Measurements from ENCODE around the gene ANXA2R. TPM values are rescaled to one million over a fixed set of nuclear protein-coding genes. Genes with fewer than 3 reads are reported as not detected.

ANXA2R gene
- polyA plus RNA-seq, 1 of the 3 experiments (the other 2 are of a cell fraction), result 1.9 TPM

GRCh38 chr5:42994555-42995359 lies 45.4 kb downstream of the ANXA2R start (continued):
- TF ChIP-seq ELF1 (IDR thresholded peaks at IDR 0.05) (0 out of 2 replicates have a peak, but pooled peaks have one; percentile 27), IRF3 (IDR thresholded peaks at IDR 0.05; ENCODE audit: low read depth, low read length) (no peak), MXI1 (IDR thresholded peaks at IDR 0.05; ENCODE audit: low read depth, low read length) (no peak), TEAD4 (IDR thresholded peaks at IDR 0.05; ENCODE audit: borderline replicate concordance, insufficient read depth) (no peak), RFX5 (IDR thresholded peaks at IDR 0.05; ENCODE audit: low read length) (no peak), FOXM1 (IDR thresholded peaks at IDR 0.05; ENCODE audit: low read depth) (no peak), NFIC (IDR thresholded peaks at IDR 0.05; ENCODE audit: borderline replicate concordance) (no peak), RAD21 (IDR thresholded peaks at IDR 0.05; ENCODE audit: low read length) (peak; percentile 65)
- TF ChIP-seq, protein P1, sequence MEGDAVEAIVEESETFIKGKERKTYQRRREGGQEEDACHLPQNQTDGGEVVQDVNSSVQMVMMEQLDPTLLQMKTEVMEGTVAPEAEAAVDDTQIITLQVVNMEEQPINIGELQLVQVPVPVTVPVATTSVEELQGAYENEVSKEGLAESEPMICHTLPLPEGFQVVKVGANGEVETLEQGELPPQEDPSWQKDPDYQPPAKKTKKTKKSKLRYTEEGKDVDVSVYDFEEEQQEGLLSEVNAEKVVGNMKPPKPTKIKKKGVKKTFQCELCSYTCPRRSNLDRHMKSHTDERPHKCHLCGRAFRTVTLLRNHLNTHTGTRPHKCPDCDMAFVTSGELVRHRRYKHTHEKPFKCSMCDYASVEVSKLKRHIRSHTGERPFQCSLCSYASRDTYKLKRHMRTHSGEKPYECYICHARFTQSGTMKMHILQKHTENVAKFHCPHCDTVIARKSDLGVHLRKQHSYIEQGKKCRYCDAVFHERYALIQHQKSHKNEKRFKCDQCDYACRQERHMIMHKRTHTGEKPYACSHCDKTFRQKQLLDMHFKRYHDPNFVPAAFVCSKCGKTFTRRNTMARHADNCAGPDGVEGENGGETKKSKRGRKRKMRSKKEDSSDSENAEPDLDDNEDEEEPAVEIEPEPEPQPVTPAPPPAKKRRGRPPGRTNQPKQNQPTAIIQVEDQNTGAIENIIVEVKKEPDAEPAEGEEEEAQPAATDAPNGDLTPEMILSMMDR (IDR thresholded peaks at IDR 0.05), result peak; percentile 73

DNA sequence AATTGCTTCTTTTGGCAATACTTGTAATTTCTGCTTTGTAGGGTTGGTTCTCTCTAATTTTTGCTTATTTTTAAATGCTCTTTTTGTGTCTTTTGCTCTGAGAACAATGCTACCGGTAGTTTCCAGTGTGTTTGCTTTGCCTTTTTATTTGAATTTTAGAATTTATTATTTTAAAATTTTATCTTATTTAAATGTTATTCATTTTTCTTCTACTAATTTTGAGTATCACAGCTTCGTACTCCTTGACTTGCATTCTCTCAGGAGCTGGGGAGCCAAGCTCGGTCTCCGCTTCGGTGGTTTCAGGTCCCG lies 45.9 kb downstream of the ANXA2R start:
- Histone ChIP-seq H3K9me2 (no peaks in the 10 kb centered on the region), H3K9me3 (no peaks in the 10 kb centered on the region), H3K9ac (peak overlapping the region; percentile 47; the same call in 1 of the 2 replicates), H3K36me3 (replicated peaks in 1 of 2; ENCODE audit: control insufficient read depth in 1 of 2, insufficient read depth in 2 of 2, low read length in 1 of 2) (no peaks in the 10 kb centered on the region), H2AFZ (ENCODE audit: low read depth) (peak overlapping the region; percentile 87), H3K79me2 (ENCODE audit: insufficient read depth) (no peaks in the 10 kb centered on the region), H3K27ac (ENCODE audit: low read depth in 2 of 2, low read length in 1 of 2) (peak overlapping the region; percentile 64 to 85; a peak in 3 of 4 replicates), H3K4me2 (peak overlapping the region; percentile 80), H3K4me1 (ENCODE audit: control insufficient read depth in 1 of 2, insufficient read depth in 2 of 2, low read depth in 1 of 2, low read length in 1 of 2) (peaks cover 0 to 3% of the 10 kb centered on the region in 2 experiments; a peak in 1 of 4 replicates), H3F3A (replicated peaks; ENCODE audit: insufficient read depth) (peaks cover 19% of the 10 kb centered on the region), H3K27me3 (ENCODE audit: insufficient read depth) (peaks cover 46% of the 10 kb centered on the region; the same call in 1 of the 2 replicates), H3K4me3 (ENCODE audit: low read depth in 2 of 2, low read length in 1 of 2) (peak overlapping the region; percentile 45 to 65), H4K20me1 (ENCODE audit: insufficient read depth) (no peaks in the 10 kb centered on the region)
- CTCF ChIA-PET, result interaction anchor here (0.9 to 5.1 kb wide), 11 partner anchors 13 to 396 kb away, joined by 3 to 41 read pairs (median 3); partner anchors contain the start of genes ANXA2R and ZNF131
- no peak for TF ChIP-seq POLR2AphosphoS5 (IDR thresholded peaks at IDR 0.05; ENCODE audit: low read depth, low read length)
- TF ChIP-seq GABPA (IDR thresholded peaks at IDR 0.05; ENCODE audit: low read depth), result no peak
- no peak for TF ChIP-seq CHD2 (IDR thresholded peaks at IDR 0.05; ENCODE audit: low read length, partially characterized antibody)
- TF ChIP-seq MXI1 (IDR thresholded peaks at IDR 0.05; ENCODE audit: low read depth, low read length), result no peak
- no peak for TF ChIP-seq ELF1 (IDR thresholded peaks at IDR 0.05)
- TF ChIP-seq, protein P2, sequence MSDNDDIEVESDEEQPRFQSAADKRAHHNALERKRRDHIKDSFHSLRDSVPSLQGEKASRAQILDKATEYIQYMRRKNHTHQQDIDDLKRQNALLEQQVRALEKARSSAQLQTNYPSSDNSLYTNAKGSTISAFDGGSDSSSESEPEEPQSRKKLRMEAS (IDR thresholded peaks at IDR 0.05; ENCODE audit: low read depth), result no peak
- no peak for TF ChIP-seq EP300 (IDR thresholded peaks at IDR 0.05; ENCODE audit: borderline replicate concordance in 1 of 2, low read depth in 1 of 2, low read length in 1 of 2)
- TF ChIP-seq IRF3 (IDR thresholded peaks at IDR 0.05; ENCODE audit: low read depth, low read length), result no peak
- TF ChIP-seq, protein P1 (IDR thresholded peaks at IDR 0.05), result no peak
- no peak for TF ChIP-seq TEAD4 (IDR thresholded peaks at IDR 0.05; ENCODE audit: borderline replicate concordance, insufficient read depth)
- TF ChIP-seq RAD21 (IDR thresholded peaks at IDR 0.05; ENCODE audit: low read length), result no peak
- no peak for TF ChIP-seq NFIC (IDR thresholded peaks at IDR 0.05; ENCODE audit: borderline replicate concordance)
- TF ChIP-seq RCOR1 (IDR thresholded peaks at IDR 0.05; ENCODE audit: low read length), result no peak
- TF ChIP-seq, protein P3, sequence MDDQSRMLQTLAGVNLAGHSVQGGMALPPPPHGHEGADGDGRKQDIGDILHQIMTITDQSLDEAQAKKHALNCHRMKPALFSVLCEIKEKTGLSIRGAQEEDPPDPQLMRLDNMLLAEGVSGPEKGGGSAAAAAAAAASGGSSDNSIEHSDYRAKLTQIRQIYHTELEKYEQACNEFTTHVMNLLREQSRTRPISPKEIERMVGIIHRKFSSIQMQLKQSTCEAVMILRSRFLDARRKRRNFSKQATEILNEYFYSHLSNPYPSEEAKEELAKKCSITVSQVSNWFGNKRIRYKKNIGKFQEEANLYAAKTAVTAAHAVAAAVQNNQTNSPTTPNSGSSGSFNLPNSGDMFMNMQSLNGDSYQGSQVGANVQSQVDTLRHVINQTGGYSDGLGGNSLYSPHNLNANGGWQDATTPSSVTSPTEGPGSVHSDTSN (IDR thresholded peaks at IDR 0.05), result no peak
- no peak for TF ChIP-seq GATA2 (CRISPR knock-in tag; IDR thresholded peaks at IDR 0.05)
- TF ChIP-seq EZH2phosphoT487 (IDR thresholded peaks at IDR 0.05; ENCODE audit: borderline replicate concordance, low read depth), result no peak
- DNase-seq, result no peak
- POLR2A ChIA-PET, result interaction anchor here (0.7 kb wide), 1 partner anchor 22 kb away, joined by 3 read pairs; no protein-coding TSS in a partner anchor
- WGBS (ENCODE audit: low lambda C conversion rate), result 3% methylated on average over 6 of the region's 6 CpGs
